Stimulated activated CD4-positive, alpha-beta T cell treated with anti-CD3 and anti-CD28 coated beads, Interleukin-15, amount 100 ng/mL, for 24 hours (primary cell): ENCODE measurements around the gene IRF1.

Experiments used
- DNase-seq: peaks from one replicate; pipeline ENCODE4 v3.0.0-alpha.2; 2020

Gene IRF1

GRCh38 chr5:132485641-132486317 is 4.8 kb downstream of the IRF1 start:
- DNase-seq, result peak; percentile 35

DNA sequence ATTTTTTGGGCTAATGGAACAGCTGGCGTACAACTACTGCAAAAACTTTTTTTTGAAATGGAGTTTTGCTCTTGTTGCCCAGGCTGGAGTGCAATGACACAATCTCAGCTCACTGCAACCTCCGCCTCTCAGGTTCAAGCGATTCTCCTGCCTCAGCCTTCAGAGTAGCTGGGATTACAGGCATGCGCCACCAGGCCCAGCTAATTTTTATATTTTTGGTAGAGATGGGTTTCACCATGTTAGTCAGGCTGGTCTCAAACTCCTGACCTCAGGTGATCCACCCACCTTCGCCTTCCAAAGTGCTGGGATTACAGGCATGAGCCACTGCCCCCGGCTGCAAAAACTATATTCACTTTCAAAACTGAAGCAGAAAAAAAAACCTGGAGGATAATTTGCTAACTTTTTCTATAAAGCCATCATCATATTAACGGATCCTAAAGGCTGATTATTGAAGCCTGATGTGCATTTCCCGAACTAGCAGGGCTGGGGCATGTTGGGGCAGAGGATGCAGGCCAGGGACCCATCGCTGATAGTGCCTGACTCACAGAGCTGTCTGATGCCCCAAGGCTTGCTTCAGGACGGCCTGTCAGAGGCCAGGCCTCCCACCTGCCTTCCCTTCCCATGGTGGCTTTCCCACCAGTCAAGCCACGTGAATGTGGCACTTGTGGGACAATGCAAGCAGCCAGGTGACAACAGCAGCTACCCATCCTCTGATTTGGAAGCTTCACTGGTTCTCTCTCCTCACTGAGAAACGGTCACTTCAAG is 5.5 kb downstream of the IRF1 start:
- peak; percentile 3 for DNase-seq

GRCh38 chr5:132484391-132484725 is 6.2 kb downstream of the IRF1 start:
- peak; percentile 3 for DNase-seq

- DNase-seq, result peak; percentile 2
Measured at GRCh38 chr5:132483661-132484390, 6.7 kb downstream of the IRF1 start.

DNA sequence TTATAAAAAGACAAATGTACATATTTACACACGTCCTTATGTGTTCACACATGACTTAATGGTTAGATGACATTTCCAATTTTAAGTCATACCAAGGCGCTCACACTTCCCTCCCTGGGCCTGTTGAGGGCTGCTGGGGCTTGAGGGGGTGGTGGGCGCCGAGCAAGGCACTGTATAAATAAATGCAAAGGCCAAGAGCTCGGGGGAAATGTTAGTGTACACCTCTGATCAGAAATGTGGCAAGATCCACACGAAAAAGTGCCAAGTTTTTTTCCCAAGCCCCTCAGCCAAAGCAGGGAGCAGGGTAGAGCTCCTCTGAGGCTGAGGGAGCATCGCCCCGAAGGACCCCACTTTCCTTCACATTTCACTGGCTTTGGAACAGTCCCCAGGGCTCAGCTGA is 7.5 kb downstream of the IRF1 start:
- DNase-seq, result peak; percentile 1

DNA sequence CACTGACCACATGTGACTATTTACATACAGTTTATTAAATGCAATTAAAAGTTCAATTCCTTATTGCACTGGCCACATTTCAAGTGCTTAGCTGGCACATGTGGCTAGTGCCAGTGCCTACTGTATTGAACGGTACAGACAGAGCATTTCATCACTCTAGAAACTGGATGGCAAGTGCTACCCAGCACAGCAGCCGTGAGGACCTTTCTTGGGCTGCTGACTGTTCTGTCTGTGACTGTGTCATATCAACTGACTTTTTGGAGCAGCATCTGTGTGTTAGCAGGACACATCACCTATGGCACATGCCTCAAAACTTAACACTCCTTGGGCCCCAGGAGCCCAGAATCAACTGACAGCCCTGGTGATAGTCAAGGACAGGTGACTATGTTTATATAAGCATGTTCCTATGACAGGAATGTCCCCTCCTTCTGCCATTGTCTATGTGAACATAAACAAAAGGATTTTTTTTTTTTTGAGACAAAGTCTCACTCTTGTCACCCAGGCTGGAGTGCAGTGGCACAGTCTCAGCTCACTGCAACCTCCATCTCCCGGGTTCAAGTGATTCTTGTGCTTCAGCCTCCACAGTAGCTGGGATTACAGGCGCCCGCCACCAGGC is 8.9 kb downstream of the IRF1 start:
- no peak for DNase-seq

DNA sequence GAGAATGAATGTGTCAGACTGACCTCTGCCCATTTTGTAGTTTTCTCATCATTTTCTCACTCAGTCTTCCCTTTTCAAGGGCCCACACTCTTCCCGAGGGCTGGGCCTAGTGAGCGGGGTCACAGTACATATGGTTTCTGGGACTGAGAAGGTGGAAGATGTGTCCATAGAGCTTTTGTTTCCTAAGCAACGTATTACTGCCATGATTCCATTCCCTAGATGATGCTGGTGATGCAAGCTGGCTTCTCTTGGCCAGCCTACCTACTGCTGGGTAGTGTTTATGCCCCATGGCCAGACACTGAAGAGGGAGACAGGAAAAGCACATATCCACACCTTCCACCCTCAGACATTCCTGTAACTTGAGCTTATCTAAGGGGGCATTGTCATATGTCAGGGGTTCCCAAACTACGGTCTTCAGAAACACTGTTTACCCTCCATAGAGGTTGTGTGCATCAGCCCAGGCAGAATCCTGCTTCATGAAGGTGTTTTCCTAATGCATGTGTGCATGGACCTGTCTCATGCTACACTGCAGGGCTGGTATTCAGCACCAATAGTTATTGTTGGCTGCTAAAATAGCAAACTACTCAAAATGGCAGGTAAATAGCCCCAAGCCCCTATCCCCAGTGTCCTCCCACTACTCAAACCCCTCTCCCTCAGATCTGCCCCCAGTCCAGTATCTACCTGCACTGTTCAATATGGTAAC is 9.5 kb downstream of the IRF1 start:
- no peak for DNase-seq

DNA sequence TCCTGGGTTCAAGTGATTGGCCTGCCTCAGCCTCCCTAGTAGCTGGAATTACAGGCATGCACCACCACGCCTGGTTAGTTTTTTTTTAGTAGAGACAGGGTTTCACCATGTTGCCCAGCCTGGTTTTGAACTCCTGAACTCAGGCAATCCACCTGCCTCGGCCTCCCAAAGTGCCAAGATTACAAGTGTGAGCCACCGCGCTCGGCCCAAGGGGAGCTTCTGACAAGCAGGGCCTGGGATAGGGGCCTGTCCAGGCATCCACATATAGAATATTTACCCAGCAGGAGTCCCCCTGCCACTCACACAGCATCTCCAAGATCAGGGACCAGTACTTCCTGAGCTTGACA is 10.1 kb downstream of the IRF1 start:
- DNase-seq, result no peak

DNA sequence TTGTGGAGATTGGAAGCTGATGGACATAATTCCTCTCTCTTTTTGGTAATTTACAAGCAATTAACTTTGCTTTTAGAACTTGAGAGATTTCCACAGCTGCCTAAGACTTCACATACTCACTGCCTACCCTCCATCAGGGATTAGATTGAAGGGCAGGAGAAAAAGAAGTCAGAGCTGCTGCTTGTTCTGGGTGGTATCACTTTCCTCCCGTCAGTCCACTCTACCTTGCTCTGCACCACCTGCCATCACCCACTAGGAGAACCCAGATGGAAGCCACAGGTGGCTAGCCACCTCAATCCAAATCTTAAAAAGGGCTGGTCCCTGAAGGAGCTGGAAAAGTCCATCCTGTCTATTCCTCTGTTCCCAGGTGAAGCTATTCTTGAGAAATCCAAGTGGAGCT is 10.5 kb downstream of the IRF1 start:
- DNase-seq, result no peak

DNA sequence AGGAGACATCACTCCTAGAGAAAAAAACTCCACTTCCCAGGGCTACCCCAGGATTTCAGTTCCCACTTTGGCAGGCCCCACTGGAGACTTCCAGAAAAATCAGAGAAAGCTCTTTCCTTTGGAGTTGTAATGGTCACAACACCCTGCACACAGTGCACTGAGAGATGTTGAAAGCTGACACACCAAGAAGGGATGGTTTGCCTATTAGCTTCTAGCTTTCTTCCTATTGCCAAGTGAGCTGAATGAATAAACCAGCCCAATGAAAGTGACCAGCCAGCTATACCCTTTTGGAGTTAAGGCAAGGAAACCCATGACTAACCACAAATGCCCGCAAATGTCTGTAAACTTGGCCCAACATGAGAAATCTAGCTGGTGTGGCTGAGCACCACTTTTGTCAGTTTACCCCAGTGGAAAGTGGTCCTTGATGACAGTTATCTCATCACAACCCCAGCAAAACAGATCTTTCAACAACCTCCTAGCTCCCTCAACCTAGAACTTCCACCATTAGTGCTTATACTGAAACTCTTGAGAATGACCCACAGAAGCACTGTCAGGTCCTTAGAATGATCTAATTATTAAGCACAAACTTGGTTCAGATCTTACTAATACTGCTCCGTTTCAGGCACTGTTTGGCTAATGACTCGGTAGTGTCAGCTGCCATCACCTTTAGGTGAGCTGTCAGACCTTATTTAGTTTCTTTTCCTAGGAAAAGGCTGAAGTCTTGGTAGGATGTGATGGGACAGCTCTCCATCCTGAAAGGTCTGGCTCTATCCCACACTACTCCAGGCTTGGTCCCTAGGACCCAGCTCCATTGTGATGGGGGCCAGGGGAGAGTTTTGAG is 11.2 kb downstream of the IRF1 start:
- DNase-seq, result no peak

- no peak for DNase-seq
Measured at GRCh38 chr5:132478366-132478871, 12.2 kb downstream of the IRF1 start.

GRCh38 chr5:132477784-132478365 is 12.7 kb downstream of the IRF1 start:
- no peak for DNase-seq

GRCh38 chr5:132476876-132477781 is 13.4 kb downstream of the IRF1 start:
- no peak for DNase-seq

- no peak for DNase-seq
Measured at GRCh38 chr5:132475987-132476875, 14.3 kb downstream of the IRF1 start.

DNA sequence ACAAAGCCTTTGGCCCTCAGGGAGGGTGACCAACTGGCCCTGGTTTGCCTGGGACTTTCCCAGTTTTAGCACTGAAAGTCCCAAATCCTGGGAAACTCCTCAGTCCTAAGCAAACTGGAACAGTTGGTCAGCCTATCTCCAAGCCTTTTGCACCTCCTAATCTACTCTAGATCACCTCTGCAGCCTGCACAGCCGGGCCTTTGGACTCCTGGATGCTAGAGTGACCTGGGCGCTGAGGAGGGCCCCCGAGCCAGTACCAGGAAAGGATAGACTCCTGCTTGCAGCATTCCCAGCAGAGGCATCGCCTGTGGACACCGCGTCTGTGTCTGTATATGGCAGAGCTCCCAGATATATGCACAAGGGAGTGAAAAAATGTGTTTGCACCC is 15.1 kb downstream of the IRF1 start:
- DNase-seq, result no peak

DNA sequence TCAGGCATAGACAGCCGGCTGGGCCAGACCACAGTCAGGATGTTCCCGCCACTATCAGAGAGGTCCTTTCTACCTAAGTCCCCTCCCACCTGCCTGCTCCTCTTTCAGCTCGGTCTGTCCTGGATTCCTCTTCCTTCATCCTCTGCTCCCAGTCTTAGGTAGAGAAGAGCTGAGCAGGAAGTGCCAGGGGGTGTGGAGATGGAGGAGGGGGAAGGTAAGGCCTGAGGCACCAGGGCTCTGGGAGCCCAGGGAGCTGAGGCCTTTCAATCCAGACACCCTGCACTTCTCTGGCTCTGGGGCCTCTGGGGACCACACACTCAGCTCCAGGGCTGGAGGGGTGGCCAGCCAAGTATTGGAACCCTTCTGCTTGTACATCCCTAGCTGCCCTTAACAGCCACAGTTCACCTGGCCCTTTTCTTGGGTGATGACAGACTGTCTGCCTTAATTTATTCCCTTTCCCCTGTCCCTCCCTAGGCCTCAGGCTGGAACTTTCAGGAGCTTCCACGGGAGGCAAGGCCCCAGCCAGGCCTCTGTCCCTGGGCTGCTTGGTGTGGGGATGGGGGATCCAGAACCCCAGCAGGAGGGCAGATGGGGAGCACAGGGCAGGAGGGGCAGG is 15.6 kb downstream of the IRF1 start:
- no peak for DNase-seq

DNA sequence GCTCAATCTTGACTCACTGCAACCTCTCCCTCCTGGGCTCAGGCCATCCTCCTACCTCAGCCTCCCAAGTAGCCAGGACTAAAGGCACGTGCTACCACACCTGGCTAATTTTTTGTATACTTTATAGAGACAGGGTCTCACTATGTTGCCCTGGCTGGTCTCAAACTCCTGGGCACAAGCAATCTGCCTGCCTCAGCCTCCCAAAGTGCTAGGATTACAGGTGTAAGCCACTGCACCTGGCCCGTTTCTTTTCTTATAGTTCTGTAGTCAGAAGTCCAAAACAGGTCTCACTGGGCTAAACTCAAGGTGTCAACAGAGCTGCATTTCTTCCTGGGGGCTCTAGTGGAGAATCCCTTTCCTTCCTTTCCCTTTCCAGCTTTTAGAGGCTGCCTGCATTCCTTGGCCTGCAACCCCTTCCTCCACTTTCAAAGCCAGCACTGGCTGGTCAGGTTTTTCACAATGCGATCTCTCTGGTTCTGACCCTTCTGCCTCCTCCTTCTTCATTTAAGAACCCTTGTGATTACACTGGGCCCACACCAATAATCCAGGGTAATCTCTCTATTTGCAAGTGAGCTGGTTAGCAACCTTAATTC is 16.3 kb downstream of the IRF1 start:
- peak; percentile 1 for DNase-seq

- DNase-seq, result no peak
Measured at GRCh38 chr5:132473668-132474067, 16.9 kb downstream of the IRF1 start.
